Fibroblast of lung (primary cell): ENCODE measurements around the gene TMEM8B.

Experiments
- EZH2 ChIP-seq: IDR thresholded peaks from 2 replicates; pipeline ENCODE4 v1.5.1; 2012; ENCODE audit warnings: low read length, control low read depth, mild to moderate bottlenecking; ENCODE audit errors: missing control alignments
- TF ChIP-seq, protein P1 (sequence below), 2 donors: IDR thresholded peaks in 1 of 2; conservative IDR thresholded peaks in 1 of 2; 1 replicate in 1 of 2; 2 replicates in 1 of 2; pipeline ENCODE4 v1.5.1; 2011 to 2012; ENCODE audit warnings: low read length in 2 of 2, control low read depth in 1 of 2, inconsistent platforms in 1 of 2, low read depth in 1 of 2, mild to moderate bottlenecking in 1 of 2

DNA sequence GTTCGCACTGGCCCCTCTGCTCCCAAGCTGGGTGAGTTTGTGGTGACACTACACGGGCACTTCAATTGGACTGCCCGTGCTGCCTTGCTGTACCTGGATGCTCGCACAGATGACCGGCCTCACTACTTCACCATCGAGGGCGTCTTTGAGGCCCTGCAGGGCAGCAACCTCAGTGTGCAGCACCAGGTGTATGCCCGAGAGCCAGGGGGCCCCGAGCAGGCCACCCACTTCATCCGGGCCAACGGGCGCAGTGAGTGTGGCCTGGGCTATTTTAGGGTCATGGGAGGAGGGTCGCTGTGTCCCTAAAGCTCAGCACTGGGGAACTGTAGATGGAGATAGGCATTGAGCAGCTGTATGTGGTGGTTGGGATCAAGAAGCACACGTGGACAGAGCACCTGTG is 36.2 kb upstream of the TMEM8B start:
- TF ChIP-seq, protein P1, sequence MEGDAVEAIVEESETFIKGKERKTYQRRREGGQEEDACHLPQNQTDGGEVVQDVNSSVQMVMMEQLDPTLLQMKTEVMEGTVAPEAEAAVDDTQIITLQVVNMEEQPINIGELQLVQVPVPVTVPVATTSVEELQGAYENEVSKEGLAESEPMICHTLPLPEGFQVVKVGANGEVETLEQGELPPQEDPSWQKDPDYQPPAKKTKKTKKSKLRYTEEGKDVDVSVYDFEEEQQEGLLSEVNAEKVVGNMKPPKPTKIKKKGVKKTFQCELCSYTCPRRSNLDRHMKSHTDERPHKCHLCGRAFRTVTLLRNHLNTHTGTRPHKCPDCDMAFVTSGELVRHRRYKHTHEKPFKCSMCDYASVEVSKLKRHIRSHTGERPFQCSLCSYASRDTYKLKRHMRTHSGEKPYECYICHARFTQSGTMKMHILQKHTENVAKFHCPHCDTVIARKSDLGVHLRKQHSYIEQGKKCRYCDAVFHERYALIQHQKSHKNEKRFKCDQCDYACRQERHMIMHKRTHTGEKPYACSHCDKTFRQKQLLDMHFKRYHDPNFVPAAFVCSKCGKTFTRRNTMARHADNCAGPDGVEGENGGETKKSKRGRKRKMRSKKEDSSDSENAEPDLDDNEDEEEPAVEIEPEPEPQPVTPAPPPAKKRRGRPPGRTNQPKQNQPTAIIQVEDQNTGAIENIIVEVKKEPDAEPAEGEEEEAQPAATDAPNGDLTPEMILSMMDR (conservative IDR thresholded peaks at IDR 0.05 in 1 of 2, IDR thresholded peaks at IDR 0.05 in 1 of 2; ENCODE audit: low read depth in 1 of 2, low read length in 2 of 2) = no peak
- TF ChIP-seq EZH2 = no peak
